ENCODE data around the gene NEMF. TPM values are rescaled to one million over a fixed set of nuclear protein-coding genes. Genes with fewer than 3 reads are reported as not detected.
"Not testable (repeated sequence)": the region's sequence is repeated elsewhere in the genome, so short reads cannot be mapped to it uniquely, and the experiment has no call there.

Gene NEMF
- polyA plus RNA-seq, 2 donors, result 19.9 to 40.2 TPM

- no peaks in the 10 kb centered on the region for H3K27me3 ChIP-seq (ENCODE audit: control insufficient read depth in 1 of 2, insufficient read depth in 2 of 2, low read length in 2 of 2)
- no peaks in the 10 kb centered on the region for H3K4me1 ChIP-seq (ENCODE audit: control insufficient read depth in 2 of 2, insufficient read depth in 2 of 2, low read length in 1 of 2)
- H3K9me3 ChIP-seq (ENCODE audit: control insufficient read depth in 2 of 2, insufficient read depth in 1 of 2, low read depth in 1 of 2, low read length in 1 of 2), result no peaks in the 10 kb centered on the region
- H3K27ac ChIP-seq (ENCODE audit: low read depth in 2 of 2, low read length in 1 of 2), result no peak overlapping the region
- no peak overlapping the region for H3K4me3 ChIP-seq (ENCODE audit: low read depth in 1 of 2, low read length in 2 of 2)
- H3K36me3 ChIP-seq (ENCODE audit: control insufficient read depth in 2 of 2, insufficient read depth in 2 of 2, low read length in 1 of 2), result peaks cover 3 to 12% of the 10 kb centered on the region in 2 donors
- 91 to 94% methylated on average over 2 of the region's 2 CpGs for WGBS, 2 donors
Observed at GRCh38 chr14:49828640-49829039, 23.9 kb downstream of the NEMF start.

GRCh38 chr14:49820176-49820575, 32.4 kb downstream of the NEMF start:
- H3K9me3 ChIP-seq (ENCODE audit: control insufficient read depth in 2 of 2, insufficient read depth in 1 of 2, low read depth in 1 of 2, low read length in 1 of 2), result peaks cover 0 to 2% of the 10 kb centered on the region in 2 donors
- WGBS, 2 donors, result 96 to 97% methylated on average over 12 of the region's 12 CpGs
- no peak overlapping the region for H3K4me3 ChIP-seq (ENCODE audit: low read depth in 1 of 2, low read length in 2 of 2)
- H3K36me3 ChIP-seq (ENCODE audit: control insufficient read depth in 2 of 2, insufficient read depth in 2 of 2, low read length in 1 of 2), result peaks cover 0 to 15% of the 10 kb centered on the region in 2 donors
- H3K27me3 ChIP-seq (ENCODE audit: control insufficient read depth in 1 of 2, insufficient read depth in 2 of 2, low read length in 2 of 2), result no peaks in the 10 kb centered on the region
- H3K4me1 ChIP-seq (ENCODE audit: control insufficient read depth in 2 of 2, insufficient read depth in 2 of 2, low read length in 1 of 2), result no peaks in the 10 kb centered on the region
- no peak overlapping the region for H3K27ac ChIP-seq (ENCODE audit: low read depth in 2 of 2, low read length in 1 of 2)

GRCh38 chr14:49816844-49817243, 35.7 kb downstream of the NEMF start:
- peaks cover 0 to 2% of the 10 kb centered on the region in 2 donors for H3K9me3 ChIP-seq (ENCODE audit: control insufficient read depth in 2 of 2, insufficient read depth in 1 of 2, low read depth in 1 of 2, low read length in 1 of 2)
- WGBS, 2 donors, result 96 to 98% methylated on average over 3 of the region's 3 CpGs
- H3K36me3 ChIP-seq (ENCODE audit: control insufficient read depth in 2 of 2, insufficient read depth in 2 of 2, low read length in 1 of 2), result peaks cover 2 to 12% of the 10 kb centered on the region in 2 donors
- no peak overlapping the region for H3K4me3 ChIP-seq (ENCODE audit: low read depth in 1 of 2, low read length in 2 of 2)
- no peaks in the 10 kb centered on the region for H3K27me3 ChIP-seq (ENCODE audit: control insufficient read depth in 1 of 2, insufficient read depth in 2 of 2, low read length in 2 of 2)
- no peaks in the 10 kb centered on the region for H3K4me1 ChIP-seq (ENCODE audit: control insufficient read depth in 2 of 2, insufficient read depth in 2 of 2, low read length in 1 of 2)
- H3K27ac ChIP-seq (ENCODE audit: low read depth in 2 of 2, low read length in 1 of 2), result no peak overlapping the region

- not testable (repeated sequence) for H3K4me1 ChIP-seq (ENCODE audit: control insufficient read depth in 2 of 2, insufficient read depth in 2 of 2, low read length in 1 of 2); H3K27me3 ChIP-seq (ENCODE audit: control insufficient read depth in 1 of 2, insufficient read depth in 2 of 2, low read length in 2 of 2); H3K4me3 ChIP-seq (ENCODE audit: low read depth in 1 of 2, low read length in 2 of 2); H3K9me3 ChIP-seq (ENCODE audit: control insufficient read depth in 2 of 2, insufficient read depth in 1 of 2, low read depth in 1 of 2, low read length in 1 of 2); H3K27ac ChIP-seq (ENCODE audit: low read depth in 2 of 2, low read length in 1 of 2)
- WGBS, 2 donors, result 89 to 90% methylated on average over 2 of the region's 2 CpGs
- peaks cover 2 to 12% of the 10 kb centered on the region in 2 donors for H3K36me3 ChIP-seq (ENCODE audit: control insufficient read depth in 2 of 2, insufficient read depth in 2 of 2, low read length in 1 of 2)
Observed at GRCh38 chr14:49816118-49816517, 36.5 kb downstream of the NEMF start.

- Histone ChIP-seq H3K9me3 (ENCODE audit: control insufficient read depth in 2 of 2, insufficient read depth in 1 of 2, low read depth in 1 of 2, low read length in 1 of 2) (no peaks in the 10 kb centered on the region), H3K27ac (ENCODE audit: low read depth in 2 of 2, low read length in 1 of 2) (no peak overlapping the region), H3K36me3 (ENCODE audit: control insufficient read depth in 2 of 2, insufficient read depth in 2 of 2, low read length in 1 of 2) (peaks cover 2 to 4% of the 10 kb centered on the region in 2 donors), H3K27me3 (ENCODE audit: control insufficient read depth in 1 of 2, insufficient read depth in 2 of 2, low read length in 2 of 2) (no peaks in the 10 kb centered on the region), H3K4me3 (ENCODE audit: low read depth in 1 of 2, low read length in 2 of 2) (no peak overlapping the region), H3K4me1 (ENCODE audit: control insufficient read depth in 2 of 2, insufficient read depth in 2 of 2, low read length in 1 of 2) (no peaks in the 10 kb centered on the region)
- WGBS, 2 donors, result 0% methylated on average over 1 of the region's 1 CpG
Observed at GRCh38 chr14:49808780-49809179, 43.8 kb downstream of the NEMF start.

- no peaks in the 10 kb centered on the region for H3K4me1 ChIP-seq (ENCODE audit: control insufficient read depth in 2 of 2, insufficient read depth in 2 of 2, low read length in 1 of 2)
- H3K27me3 ChIP-seq (ENCODE audit: control insufficient read depth in 1 of 2, insufficient read depth in 2 of 2, low read length in 2 of 2), result no peaks in the 10 kb centered on the region
- 87 to 88% methylated on average over 2 of the region's 2 CpGs for WGBS, 2 donors
- H3K36me3 ChIP-seq (ENCODE audit: control insufficient read depth in 2 of 2, insufficient read depth in 2 of 2, low read length in 1 of 2), result peaks cover 10 to 13% of the 10 kb centered on the region in 2 donors
- no peaks in the 10 kb centered on the region for H3K9me3 ChIP-seq (ENCODE audit: control insufficient read depth in 2 of 2, insufficient read depth in 1 of 2, low read depth in 1 of 2, low read length in 1 of 2)
- H3K27ac ChIP-seq (ENCODE audit: low read depth in 2 of 2, low read length in 1 of 2), result no peak overlapping the region
- H3K4me3 ChIP-seq (ENCODE audit: low read depth in 1 of 2, low read length in 2 of 2), result no peak overlapping the region
Observed at GRCh38 chr14:49796025-49796424, 56.6 kb downstream of the NEMF start.

DNA sequence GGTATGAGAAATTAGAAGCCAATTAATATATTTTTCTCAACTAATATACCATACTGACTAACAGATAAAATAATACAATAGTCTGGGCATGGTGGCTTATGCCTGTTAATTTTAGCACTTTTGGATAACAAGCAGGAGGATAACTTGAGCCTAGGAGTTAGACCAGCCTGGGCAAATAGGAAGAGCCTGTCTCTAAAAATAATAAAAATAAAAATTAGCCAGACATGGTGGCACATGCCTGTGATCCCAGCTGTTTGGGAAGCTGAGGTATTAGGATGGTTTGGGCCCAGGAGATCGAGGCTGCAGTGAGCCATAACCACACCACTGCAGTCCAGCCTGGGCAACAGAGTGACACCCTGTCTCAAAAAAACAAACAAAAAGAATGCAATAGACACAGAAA, 60.0 kb downstream of the NEMF start:
- Histone ChIP-seq H3K9me3 (ENCODE audit: control insufficient read depth in 2 of 2, insufficient read depth in 1 of 2, low read depth in 1 of 2, low read length in 1 of 2) (no peaks in the 10 kb centered on the region), H3K36me3 (ENCODE audit: control insufficient read depth in 2 of 2, insufficient read depth in 2 of 2, low read length in 1 of 2) (peaks cover 6 to 9% of the 10 kb centered on the region in 2 donors), H3K4me3 (ENCODE audit: low read depth in 1 of 2, low read length in 2 of 2) (no peak overlapping the region), H3K4me1 (ENCODE audit: control insufficient read depth in 2 of 2, insufficient read depth in 2 of 2, low read length in 1 of 2) (no peaks in the 10 kb centered on the region), H3K27me3 (ENCODE audit: control insufficient read depth in 1 of 2, insufficient read depth in 2 of 2, low read length in 2 of 2) (no peaks in the 10 kb centered on the region), H3K27ac (ENCODE audit: low read depth in 2 of 2, low read length in 1 of 2) (no peak overlapping the region)
- 0% methylated on average over 1 of the region's 1 CpG for WGBS, 2 donors

GRCh38 chr14:49786315-49786714, 66.3 kb downstream of the NEMF start:
- no peaks in the 10 kb centered on the region for H3K4me1 ChIP-seq (ENCODE audit: control insufficient read depth in 2 of 2, insufficient read depth in 2 of 2, low read length in 1 of 2)
- no peak overlapping the region for H3K4me3 ChIP-seq (ENCODE audit: low read depth in 1 of 2, low read length in 2 of 2)
- no peak overlapping the region for H3K27ac ChIP-seq (ENCODE audit: low read depth in 2 of 2, low read length in 1 of 2)
- H3K36me3 ChIP-seq (ENCODE audit: control insufficient read depth in 2 of 2, insufficient read depth in 2 of 2, low read length in 1 of 2), result peaks cover 6 to 14% of the 10 kb centered on the region in 2 donors
- WGBS, 2 donors, result 99% methylated on average over 2 of the region's 2 CpGs
- H3K27me3 ChIP-seq (ENCODE audit: control insufficient read depth in 1 of 2, insufficient read depth in 2 of 2, low read length in 2 of 2), result no peaks in the 10 kb centered on the region
- no peaks in the 10 kb centered on the region for H3K9me3 ChIP-seq (ENCODE audit: control insufficient read depth in 2 of 2, insufficient read depth in 1 of 2, low read depth in 1 of 2, low read length in 1 of 2)

DNA sequence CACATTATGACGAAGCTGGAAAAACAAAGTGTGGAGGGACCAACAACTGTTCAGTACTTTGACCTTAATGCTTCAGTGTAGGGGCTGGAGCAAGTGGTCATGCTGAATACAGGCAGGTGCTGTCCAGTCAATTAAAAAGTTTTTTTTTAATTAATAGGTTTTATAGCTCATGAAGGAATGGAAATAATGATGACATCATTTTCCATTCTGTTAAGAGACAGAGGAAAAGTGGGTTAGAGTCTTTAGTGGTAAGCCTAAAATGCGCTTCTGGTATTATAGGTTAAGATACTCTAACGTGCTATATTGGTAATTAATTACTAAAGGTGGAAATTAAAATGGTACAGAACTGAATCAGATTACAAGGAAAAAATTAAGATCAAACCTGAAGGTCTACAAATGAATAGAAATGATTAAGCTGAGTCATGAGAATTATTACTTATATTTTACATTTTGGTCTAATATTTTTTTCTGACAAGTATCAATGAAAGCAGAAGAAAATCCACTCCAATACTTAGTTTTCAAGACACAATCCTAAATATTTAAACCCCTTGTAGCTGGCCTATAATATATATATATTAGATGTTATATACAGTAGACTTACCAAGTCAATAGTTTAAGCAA, 69.1 kb downstream of the NEMF start:
- 80 to 85% methylated on average over 3 of the region's 3 CpGs for WGBS, 2 donors
- Histone ChIP-seq H3K36me3 (ENCODE audit: control insufficient read depth in 2 of 2, insufficient read depth in 2 of 2, low read length in 1 of 2) (peaks cover 11 to 14% of the 10 kb centered on the region in 2 donors), H3K4me1 (ENCODE audit: control insufficient read depth in 2 of 2, insufficient read depth in 2 of 2, low read length in 1 of 2) (no peaks in the 10 kb centered on the region), H3K4me3 (ENCODE audit: low read depth in 1 of 2, low read length in 2 of 2) (no peak overlapping the region), H3K27ac (ENCODE audit: low read depth in 2 of 2, low read length in 1 of 2) (no peak overlapping the region), H3K27me3 (ENCODE audit: control insufficient read depth in 1 of 2, insufficient read depth in 2 of 2, low read length in 2 of 2) (no peaks in the 10 kb centered on the region), H3K9me3 (ENCODE audit: control insufficient read depth in 2 of 2, insufficient read depth in 1 of 2, low read depth in 1 of 2, low read length in 1 of 2) (no peaks in the 10 kb centered on the region)

GRCh38 chr14:49781040-49781439, 71.5 kb downstream of the NEMF start:
- H3K4me1 ChIP-seq (ENCODE audit: control insufficient read depth in 2 of 2, insufficient read depth in 2 of 2, low read length in 1 of 2); H3K4me3 ChIP-seq (ENCODE audit: low read depth in 1 of 2, low read length in 2 of 2); H3K27me3 ChIP-seq (ENCODE audit: control insufficient read depth in 1 of 2, insufficient read depth in 2 of 2, low read length in 2 of 2); H3K27ac ChIP-seq (ENCODE audit: low read depth in 2 of 2, low read length in 1 of 2); H3K9me3 ChIP-seq (ENCODE audit: control insufficient read depth in 2 of 2, insufficient read depth in 1 of 2, low read depth in 1 of 2, low read length in 1 of 2): not testable (repeated sequence)
- H3K36me3 ChIP-seq (ENCODE audit: control insufficient read depth in 2 of 2, insufficient read depth in 2 of 2, low read length in 1 of 2), result peaks cover 9 to 10% of the 10 kb centered on the region in 2 donors
- 93 to 94% methylated on average over 7 of the region's 7 CpGs for WGBS, 2 donors
